Measurements from ENCODE around the gene DISC1.
A peak's percentile ranks its signal among the peaks of the same experiment; 100 is the strongest.

Gene DISC1

DNA sequence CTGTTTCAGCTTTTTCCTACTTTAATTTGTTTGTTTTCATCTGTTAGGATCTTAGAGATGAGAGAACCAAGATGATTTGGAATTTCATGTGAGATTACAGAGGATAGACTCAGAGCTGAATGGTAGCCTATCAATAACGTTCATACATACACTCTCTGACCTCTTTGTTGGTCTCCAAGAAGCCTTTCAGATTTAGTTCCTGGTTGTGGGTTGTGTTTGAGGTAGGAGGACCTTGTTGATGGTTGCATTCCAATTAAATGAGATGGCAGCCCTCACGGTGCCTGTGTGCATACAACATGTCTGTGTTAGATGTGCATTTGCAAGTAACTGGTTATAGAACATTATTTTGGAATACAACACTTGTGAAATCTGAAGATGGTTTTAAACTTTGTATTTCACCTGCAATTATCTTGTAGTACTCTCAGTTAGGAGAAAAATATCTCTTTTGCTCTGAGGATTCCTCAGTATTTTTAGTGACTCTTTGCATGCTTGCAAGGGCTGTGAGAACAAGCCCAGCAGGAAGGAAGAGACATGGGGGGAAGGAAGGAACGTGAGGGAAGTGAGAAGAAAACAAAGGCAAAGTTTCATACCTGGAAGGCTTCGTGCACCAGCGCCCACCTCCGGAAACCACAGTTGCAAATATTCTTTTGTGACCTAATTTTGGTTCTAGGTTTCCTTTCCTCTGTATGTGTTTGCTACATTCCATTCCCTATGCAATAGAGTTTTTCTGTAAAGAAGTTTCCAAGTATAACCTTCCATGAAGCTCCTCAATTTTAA, 291.8 kb downstream of the DISC1 start:
- peak; percentile 6 to 8 for DNase-seq

DNA sequence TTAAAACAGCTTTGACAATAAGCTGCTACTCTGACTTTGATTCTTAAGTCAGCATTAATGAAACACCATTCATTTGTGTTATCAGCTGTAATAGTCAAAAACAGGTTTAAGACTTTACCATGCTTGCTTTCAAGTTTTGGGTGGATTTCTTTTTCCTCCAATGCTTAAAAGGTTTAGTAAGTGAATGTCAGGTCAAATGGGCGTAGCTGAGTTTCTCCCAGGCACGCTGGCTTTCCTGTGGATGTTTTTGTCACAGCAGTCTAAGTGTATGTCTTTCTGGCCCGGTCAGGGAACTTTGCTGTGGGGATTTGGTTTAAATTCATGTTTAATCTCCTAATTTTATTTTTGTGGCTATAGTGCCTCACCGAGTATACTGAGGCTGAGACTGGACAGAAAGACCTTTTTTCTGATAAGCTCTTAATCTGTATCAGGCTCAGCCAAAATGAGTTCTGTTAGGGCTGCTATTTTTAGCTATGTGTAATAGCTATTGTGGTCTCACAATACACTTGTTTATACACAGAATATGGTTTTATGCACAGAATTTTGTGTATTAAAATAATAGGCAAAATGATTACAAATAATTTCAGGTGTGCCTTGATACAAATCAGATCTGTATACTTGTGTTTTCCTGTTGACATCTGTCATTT, 292.8 kb downstream of the DISC1 start:
- DNase-seq: no peak

DNA sequence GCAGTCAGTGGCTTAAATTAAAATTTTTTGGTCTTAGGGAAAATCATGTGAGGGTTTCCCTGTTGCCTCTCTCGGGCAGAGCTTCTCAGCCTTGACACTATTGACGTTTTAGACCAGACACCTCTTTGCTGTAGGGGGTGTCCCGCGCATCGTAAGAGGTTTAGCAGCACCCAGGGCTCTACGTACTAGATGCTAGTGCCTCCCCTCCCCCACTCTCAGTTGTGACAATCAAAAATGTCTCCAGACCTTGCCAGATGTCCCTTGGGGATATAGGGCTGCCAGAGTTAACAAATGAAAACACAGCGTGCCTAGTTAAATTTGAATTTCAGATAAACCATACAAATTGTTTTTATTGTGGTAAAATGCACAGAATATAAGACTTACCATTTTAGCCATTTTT, 293.3 kb downstream of the DISC1 start:
- peak in 1 of 2 experiments; percentile 4 for DNase-seq

DNA sequence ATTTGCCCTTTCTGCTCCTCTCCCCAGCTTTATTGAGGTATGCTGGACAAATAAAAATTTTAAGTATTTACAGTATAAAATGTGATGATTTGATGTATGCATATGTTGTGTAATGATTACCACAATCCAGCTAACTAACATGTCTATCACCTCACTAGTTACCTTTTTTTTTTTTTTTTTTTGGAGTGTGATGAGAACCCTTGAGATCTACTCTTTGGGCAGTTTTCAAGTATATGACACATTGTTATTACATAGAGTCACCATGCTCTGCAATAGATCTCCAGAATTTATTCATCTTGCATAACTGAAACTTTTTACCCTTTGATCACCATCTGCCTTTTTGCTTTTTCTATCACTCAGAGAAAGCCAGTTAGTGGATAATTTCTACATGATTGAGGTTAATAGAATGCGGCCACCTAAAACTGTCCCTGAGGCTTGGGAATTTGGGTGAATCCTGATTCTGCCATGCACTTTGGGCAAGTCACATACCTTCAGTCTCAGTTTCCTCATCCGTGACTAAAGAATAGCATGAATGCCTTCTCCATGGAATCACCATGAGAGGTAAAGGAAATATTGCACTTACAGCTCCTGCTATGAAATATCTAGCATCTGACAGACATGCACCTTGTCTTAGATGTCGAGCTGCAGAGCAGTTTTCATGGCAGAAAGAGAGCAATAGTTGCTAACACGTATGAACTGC, 295.2 kb downstream of the DISC1 start:
- no peak for DNase-seq

DNA sequence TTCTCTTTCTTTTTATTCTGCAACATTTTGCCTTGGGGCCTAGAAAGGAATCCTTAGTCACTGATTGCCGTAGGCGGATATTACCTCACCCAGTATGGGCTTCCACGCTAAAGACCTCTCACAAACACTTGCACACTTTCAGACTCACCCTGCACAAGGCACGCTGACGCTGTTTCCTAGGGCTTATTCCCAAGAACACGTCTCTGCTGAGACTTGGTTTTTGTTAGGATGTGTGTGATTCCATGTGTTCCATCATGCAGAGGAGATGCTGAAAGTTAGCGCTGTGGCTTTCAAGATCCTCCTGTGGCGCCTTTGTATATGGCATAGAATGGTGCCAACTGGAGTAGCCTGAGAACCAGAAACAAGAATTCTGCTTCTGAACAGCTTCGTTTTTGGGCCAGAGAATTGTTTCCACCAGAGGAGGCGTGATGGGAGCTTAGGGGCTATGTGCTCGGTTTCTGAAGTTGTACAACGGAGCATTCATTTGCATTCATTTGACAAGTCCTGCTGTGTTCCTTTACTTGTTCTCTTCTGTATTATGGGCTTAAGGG, 297.0 kb downstream of the DISC1 start:
- no peak for DNase-seq

DNA sequence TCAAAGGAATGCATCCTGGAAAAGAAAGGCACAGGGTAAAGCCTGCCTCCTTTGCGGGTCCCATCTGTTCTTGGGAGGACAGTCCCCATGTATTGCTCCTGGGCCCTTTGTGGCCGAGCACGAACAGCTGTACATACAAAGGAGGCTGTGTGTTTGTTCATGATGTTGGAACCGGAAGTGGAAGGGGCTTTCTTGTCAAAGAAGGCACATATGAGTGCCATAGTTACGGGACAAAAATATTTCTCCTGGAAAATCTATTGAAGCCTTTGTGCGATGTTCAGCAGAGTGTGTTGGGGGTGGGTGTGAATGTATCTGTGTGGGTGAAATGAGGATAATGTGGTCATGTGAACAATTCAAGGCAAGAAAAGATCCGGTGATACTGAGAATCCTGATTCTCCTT, 297.6 kb downstream of the DISC1 start:
- DNase-seq: no peak

DNA sequence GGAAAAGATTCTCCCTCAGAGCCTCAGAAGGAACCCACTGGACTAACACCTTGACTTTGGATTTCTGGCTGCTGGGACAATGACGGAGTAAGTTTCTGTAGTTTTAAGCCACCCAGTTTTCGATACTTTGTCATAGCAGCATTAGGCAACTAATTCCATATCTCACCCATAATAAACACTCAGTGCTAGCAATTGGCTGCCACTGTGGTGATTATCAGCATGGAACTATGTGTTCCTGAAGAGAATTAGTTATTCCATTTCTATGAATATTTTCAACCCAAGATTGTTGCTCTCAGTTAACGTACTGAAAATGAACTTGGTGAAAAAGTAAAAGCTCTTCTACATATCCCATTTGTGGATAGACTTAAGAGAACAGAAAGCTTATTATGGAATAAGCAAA, 299.3 kb downstream of the DISC1 start:
- DNase-seq: no peak

DNA sequence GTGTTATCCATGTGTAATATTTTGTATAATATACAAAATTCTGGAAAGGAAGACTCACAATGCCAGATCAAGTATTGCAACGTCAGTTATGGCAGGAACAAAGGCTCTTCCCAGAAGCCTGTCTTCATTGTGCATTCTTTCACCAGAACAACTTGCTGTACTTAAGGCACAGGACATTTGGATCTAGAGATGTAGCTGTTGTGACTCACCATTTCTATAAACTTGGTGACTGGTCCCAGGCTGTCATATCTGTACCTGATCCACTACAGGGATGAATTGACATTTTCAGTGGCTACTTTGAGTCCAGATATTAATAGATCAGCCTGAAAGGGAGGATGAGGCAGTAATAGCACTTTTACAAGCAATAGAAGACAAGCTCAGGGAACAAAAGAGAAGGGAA, 299.8 kb downstream of the DISC1 start:
- no peak for DNase-seq

DNA sequence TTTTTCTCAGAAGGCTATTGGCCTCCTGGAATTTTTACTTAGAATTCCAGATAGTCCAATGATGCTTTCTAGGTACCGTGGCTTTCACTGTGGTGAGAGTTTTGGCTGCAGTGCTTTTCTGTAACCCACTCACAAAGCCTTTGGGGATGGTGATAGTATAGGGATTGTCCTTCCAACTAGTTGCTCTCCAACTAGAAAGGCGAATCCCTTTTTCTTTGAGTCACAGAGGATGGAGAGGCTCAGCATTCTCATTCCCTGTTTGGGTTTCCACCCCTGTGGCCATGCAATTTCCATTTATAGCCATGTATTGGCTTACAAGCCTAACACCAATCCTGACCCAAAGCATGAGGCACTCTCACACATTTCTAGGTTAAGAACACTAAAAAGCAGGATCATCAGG, 300.3 kb downstream of the DISC1 start:
- DNase-seq: no peak

DNA sequence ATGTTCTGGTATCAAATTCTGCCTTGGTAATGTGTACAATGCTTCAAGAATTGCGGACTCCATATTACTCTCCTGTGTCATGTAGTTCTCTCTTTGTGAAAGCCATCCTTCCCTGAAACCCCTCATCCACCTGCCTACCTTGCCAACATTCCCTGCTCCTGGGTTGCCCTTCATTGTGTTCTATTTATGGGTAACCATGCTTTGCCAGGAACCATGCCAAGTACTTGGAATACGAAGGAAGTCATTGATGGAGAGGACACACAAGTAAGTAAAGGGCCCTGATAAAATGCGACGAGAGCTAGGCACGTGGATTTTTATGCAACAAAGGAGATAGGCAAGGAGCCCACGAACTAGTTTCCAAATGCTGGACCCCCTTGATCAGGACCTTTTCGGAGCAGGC, 300.8 kb downstream of the DISC1 start:
- no peak for DNase-seq

DNA sequence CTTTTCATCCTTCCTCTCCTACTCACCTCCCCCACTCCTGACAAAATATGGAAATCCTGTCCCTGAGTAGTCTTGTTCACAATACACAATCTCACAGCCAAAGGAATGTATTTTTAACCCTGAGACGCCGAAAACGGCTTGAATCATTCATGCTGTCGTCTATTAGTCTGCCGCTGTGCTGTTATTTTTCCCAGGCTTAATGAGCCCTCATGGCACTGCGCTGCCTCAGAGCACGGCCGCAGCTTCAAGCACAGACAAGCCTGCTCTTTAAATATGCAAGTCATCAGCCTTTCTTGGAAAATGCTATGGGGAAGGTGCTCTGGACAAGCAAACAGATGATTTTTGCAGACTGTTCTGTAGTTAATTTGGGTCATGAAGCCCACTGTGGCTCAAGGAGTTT, 302.7 kb downstream of the DISC1 start:
- no peak for DNase-seq

DNA sequence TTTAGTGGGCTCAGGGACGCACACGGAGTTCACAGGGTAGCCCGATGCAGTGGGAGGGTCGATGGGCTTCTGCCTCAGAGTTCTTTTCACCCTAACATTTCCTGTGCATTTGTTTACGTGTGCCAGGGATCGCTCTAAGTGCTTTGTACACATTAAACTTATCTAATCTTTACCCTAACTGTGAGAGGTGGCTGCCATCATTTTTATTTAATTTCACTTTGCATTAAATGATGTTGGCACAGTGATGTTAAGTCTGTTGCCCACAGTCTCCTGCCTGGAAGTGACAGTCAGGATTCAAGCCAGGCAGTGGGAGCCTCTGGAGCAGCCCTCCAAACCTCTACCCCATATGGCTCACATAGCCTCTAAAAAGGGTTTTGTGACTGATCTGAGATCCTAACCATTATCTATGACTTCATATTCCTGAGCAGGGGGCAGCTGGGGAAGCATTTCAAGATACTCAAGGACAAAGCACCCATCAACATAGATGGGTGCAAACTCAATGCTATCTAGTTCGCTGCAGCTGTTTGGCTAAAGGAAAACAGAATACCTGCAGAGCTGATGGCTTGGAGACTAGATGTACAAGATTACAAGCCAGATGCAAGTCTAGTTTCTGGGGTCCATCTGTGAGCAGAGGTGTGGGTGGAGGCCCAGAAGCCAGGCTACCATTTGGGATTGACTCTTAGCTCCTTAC, 303.8 kb downstream of the DISC1 start:
- DNase-seq: no peak

DNA sequence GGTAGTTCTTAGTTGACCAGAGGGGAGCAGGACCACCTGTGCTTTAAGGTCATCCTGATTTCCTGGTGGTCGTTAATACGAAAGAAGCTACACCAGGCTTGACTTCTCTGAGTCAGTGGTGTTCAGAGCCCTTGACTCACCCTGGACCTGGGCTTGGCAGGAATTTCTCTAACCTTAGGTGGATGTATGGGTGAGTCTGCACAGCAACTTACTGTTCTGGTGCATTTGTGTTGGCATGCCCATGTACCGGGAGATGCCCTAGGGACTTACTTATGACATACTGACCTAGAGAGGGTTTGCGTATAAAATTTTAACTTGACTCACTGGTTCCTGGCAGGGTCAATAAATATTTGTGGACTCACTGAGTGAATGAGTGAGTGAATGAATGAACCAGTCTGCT, 304.6 kb downstream of the DISC1 start:
- DNase-seq: no peak

DNA sequence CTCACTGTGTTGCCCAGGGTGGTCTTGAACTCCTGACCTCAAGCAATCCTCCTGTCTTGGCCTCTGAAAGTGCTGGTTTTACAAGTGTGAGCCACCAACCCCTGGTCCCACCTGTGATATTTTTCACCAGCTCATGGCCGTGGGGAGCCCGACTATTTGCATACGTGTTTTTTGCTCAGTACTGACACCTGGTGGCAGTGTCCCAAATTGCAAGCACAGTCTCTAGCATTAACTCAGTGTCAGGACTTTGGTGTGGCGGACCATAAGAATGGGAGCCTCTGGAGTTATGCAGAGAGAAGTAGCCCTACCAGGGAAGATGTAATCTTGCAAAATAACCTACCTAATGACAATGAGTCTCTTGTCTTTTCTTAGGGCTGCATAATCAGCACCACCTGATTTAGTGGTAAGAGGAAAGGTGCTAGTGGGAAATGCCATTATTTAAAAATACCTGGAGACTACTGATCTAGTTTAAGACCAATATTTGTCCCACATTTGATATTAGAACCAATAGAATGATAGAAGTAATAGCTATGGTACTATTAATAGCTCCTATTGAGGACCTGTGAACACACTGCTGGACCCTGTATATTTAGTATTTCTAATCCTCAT, 305.4 kb downstream of the DISC1 start:
- DNase-seq: peak; percentile 10 to 26

DNA sequence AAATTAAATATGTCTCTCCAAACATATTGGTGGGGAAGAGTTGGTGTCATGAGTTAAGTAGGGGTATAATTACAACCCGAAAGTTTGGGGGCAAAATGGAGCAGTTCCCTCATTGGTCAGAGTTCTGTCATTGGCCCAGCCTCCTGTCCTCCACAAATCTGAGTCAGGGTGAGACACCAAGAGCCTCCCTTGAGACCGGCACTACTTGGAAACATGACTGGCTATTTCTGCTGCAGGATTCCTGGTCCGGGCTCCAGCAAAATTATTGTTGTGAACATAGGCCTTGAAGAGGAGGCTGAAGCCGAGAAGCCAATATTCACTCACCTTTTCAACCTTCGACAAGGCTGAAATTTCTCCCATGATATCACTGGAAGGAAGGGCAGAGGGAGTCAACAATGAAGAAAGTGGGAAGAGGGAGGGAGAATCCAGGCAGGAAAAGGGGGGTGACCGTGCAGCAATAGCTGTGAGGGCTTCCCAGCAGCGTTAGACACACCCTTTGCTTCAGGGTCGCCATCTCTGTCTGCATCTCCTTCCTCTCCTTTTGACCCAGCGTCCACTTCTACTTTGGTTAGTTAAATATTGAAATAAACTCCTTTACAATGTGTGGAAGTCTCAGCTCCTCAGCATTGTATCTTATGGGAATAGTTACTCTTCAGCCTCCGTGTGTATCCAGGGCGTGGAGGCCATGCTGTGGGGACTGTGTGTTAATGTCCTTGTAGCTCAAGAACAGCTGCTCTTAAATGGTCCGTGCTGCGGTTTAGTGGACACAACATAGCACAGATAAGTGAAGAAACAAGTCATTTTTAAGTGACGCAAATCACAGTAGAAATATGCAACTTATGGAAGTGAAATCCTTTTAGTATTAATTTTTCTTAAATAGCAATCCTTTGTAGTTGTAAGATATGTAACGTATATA, 307.4 kb downstream of the DISC1 start:
- DNase-seq: no peak

DNA sequence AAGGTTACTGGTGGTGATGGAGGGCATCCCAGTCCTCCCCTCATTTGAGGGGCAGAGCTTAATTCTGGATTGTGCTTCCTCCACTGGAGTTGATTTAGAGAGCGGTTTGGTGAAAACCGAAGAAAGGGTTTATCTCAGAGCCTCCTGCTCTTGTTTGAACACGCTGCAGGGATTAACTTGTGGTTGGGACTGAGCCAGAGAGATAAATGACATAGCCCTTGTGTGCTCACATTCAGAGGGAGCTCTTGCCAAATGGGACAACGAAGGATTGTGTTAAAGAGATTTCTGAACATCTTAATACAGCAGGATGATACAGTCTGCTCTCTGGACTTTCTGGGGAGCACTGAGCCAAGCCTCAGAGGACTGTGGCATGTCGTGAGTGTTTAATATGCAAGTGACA, 308.2 kb downstream of the DISC1 start:
- no peak for DNase-seq

DNA sequence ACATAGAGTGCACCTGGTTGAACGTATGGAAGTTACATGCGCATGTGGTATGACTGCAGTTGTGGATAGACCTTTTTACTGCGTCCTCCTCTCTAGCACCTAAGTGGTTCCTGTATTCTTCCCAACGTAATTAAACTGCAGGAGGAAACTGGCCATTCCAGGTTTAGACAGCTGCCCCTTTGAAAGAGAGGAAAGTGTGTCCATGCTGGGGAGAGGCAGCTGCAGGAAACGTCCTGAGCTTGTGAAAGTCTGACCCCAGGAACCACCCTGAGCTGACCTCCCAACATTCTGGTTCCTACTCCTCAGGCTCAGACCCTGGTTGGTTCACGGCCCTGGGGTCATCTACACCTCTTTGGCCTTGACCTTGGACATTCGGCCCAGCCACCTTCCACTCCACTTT, 309.3 kb downstream of the DISC1 start:
- DNase-seq: no peak

DNA sequence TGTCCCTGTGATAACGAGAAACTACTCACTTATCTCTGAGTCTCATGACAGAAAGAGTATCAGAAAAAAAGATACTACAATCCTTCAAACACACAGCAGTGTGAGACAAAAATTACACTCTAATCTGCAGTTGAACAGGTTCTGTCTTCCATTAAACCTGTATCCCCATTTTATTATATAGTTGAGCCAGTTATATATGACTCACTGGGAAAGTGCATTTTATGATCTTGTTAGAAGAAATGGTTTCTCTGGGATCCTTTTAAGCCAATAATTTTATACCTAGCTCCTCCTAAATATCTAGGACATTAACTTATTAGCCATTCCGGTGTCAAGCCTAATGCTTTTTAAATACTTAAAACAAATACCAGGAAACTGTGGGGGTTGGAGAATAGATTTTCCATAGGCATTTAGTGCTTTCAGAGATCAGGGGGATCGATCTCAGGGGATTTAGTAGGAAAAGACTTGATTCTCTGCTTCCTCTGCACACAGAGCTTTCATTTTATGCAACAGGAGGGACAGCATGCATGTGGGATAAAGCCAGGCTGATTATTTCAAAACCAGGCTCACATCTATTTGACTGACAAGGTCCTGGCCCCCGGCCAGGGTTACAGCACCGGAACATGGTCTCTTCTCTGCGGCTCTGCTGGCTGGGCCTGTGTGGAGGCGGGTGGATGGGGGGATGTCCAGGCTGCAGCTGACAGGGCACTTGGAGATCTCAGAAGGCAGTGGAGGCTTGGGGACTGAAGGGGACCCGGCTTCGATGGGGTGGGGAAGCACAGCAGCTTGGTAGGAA, 310.6 kb downstream of the DISC1 start:
- no peak for DNase-seq

DNA sequence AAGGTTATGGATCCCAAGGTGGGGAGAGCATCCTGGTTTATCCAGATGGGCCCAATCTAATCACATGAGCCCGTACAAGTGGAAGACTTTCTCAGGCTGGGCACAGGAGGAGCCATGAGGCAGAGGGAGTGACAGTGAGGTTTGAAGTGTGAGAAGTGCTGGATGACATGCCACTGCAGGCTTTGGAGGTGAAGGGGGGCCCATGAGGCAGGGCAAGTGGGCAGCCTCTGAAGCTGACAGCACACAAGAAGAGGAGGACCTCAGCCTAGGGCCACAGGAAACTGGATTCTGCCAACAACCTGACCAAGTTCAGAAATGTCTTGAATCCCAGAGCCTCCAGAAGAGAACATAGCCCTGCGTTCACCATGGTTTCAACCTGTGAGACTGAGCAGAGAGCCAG, 311.6 kb downstream of the DISC1 start:
- DNase-seq: no peak

DNA sequence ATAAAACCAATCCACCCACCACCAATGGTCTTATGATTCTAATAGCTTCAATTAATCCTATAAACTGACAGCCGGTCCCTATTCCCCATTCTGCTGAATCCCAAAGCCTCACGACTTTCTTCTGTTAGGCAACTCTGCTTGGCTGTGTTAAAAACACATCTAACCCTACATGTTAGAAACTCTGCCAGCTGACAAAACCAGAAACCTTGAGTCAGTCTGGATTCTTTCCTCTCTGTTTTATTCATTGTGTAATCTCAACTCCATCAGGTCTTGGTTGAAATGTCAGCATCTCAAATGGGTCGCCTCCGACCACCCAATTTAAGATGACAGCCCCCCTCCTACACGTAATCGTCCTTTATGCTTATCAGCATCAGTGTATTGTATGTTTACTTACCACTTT, 312.1 kb downstream of the DISC1 start:
- no peak for DNase-seq

DNA sequence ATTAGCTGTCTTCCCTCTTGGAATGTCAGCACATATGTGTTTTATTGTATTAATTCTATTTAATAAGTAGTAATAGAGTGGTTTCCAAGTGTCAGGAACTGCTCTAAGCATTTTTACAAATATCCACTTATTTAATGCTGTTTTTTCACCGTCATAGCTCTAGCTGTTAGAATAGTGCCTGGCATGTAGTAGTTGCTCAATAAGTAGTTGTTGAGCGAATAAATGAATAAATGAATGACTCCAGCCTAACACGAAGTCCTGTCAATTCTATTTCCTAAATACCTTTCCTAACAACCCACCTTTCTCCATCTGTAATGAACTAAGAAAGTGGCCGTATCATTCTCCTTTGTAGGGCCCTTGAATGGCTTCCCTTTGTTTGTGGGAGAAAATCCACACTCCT, 312.5 kb downstream of the DISC1 start:
- DNase-seq: no peak
